HEK293T (cell line): Measurements from ENCODE around the gene SEMA4A.

Experiments used
- ARNT ChIP-seq: fragments of 450-650 bp; IDR thresholded peaks from 2 replicates; pipeline ENCODE4 v1.6.1; 2017; ENCODE audit warnings: mild to moderate bottlenecking
- BHLHE40 ChIP-seq: fragments of 450-650 bp; IDR thresholded peaks from 2 replicates; pipeline ENCODE4 v1.6.1; 2016; ENCODE audit warnings: mild to moderate bottlenecking, moderate library complexity, borderline replicate concordance
- FOXA1 ChIP-seq: fragments of 450-650 bp; IDR thresholded peaks from 2 replicates; pipeline ENCODE4 v1.6.1; 2016; ENCODE audit warnings: mild to moderate bottlenecking
- FOXK2 ChIP-seq: fragments of 450-650 bp; IDR thresholded peaks from 2 replicates; pipeline ENCODE4 v1.6.1; 2016; ENCODE audit warnings: mild to moderate bottlenecking
- FOXM1 ChIP-seq: fragments of 450-650 bp; IDR thresholded peaks from 2 replicates; pipeline ENCODE4 v1.6.1; 2017; ENCODE audit warnings: mild to moderate bottlenecking, borderline replicate concordance
- HDGF ChIP-seq: fragments of 450-650 bp; IDR thresholded peaks from 2 replicates; pipeline ENCODE4 v1.6.1; 2017; ENCODE audit warnings: antibody characterized with exemption, borderline replicate concordance
- L3MBTL2 ChIP-seq: fragments of 450-650 bp; conservative IDR thresholded peaks from 2 replicates; pipeline ENCODE4 v1.6.1; 2016; ENCODE audit warnings: mild to moderate bottlenecking
- LEF1 ChIP-seq: fragments of 450-650 bp; IDR thresholded peaks from 2 replicates; pipeline ENCODE4 v1.6.1; 2017; ENCODE audit warnings: mild to moderate bottlenecking, borderline replicate concordance
- NFRKB ChIP-seq: fragments of 450-650 bp; IDR thresholded peaks from 2 replicates; pipeline ENCODE4 v1.6.1; 2016; ENCODE audit warnings: mild to moderate bottlenecking, moderate library complexity
- PKNOX1 ChIP-seq: fragments of 450-650 bp; IDR thresholded peaks from 2 replicates; pipeline ENCODE4 v1.6.1; 2016
- SP1 ChIP-seq: fragments of 450-650 bp; IDR thresholded peaks from 2 replicates; pipeline ENCODE4 v1.6.1; 2017
- SUZ12 ChIP-seq: fragments of 450-650 bp; IDR thresholded peaks from 2 replicates; pipeline ENCODE4 v1.6.1; 2016; ENCODE audit warnings: mild to moderate bottlenecking
- TARDBP ChIP-seq: fragments of 450-650 bp; IDR thresholded peaks from 2 replicates; pipeline ENCODE4 v1.6.1; 2016

- TF ChIP-seq FOXK2: no peak
- no peak for TF ChIP-seq BHLHE40
- no peak for TF ChIP-seq HDGF
- TF ChIP-seq FOXM1: no peak
- TF ChIP-seq SP1: no peak
- TF ChIP-seq L3MBTL2: no peak
- TF ChIP-seq FOXA1: no peak
- no peak for TF ChIP-seq ARNT
- TF ChIP-seq PKNOX1: no peak
- no peak for TF ChIP-seq TARDBP
- TF ChIP-seq NFRKB: no peak
- TF ChIP-seq LEF1: no peak
- no peak for TF ChIP-seq SUZ12
Measured at GRCh38 chr1:156160000-156160742, 6.8 kb downstream of the SEMA4A start.
